Posterior cingulate gyrus (tissue), 11 donors: ENCODE data around the gene ABAT.
A peak's percentile ranks its signal among the peaks of the same experiment; 100 is the strongest.
"Not testable (repeated sequence)": the region's sequence is repeated elsewhere in the genome, so short reads cannot be mapped to it uniquely, and the experiment has no call there.

Source experiments
- DNase-seq, 10 donors: peaks; one replicate each; pipeline versions ENCODE4 v3.0.0 to v3.0.0-alpha.2; 2020 to 2021; ENCODE audit warnings: mixed read lengths in 3 of 10
- intact Hi-C: fragments of 100-400 bp; cut with DNase I; formaldehyde crosslinking; loops from one replicate; pipeline ENCODE4 v1.15.1; 2023

The ABAT gene

GRCh38 chr16:8798535-8799157 lies 124.2 kb downstream of the ABAT start:
- no peak for DNase-seq
- intact Hi-C loops, result loop anchor here (5.0 kb wide), 3 partner anchors 64 to 126 kb away; partner anchors contain the start of genes ABAT and LITAFD

DNA sequence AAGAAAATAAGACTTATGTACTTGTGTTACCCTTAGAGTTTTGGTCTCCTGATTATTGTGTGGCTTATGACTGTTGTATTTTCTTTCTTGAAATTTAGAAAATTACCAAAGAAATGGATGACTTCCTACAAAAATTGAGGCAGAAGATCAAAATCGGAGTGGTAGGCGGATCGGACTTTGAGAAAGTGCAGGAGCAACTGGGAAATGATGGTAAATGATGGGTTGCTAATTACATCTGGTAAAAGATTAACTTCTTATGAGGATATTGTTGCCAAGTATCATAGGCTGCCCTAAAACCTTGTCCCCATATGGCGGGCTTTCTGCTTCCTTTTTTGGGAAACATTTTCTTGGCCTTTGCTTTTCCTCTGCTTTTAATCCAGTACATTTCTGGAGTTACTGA lies 127.3 kb downstream of the ABAT start:
- intact Hi-C loops, result no loop called here
- no peak for DNase-seq

- peak in 1 of 10 donors; percentile 55 for DNase-seq
- intact Hi-C loops, result not testable (repeated sequence)
Observed at GRCh38 chr16:8803733-8804132, 129.3 kb downstream of the ABAT start.

- DNase-seq, result no peak
- intact Hi-C loops, result no loop called here
Observed at GRCh38 chr16:8804313-8804712, 129.9 kb downstream of the ABAT start.

DNA sequence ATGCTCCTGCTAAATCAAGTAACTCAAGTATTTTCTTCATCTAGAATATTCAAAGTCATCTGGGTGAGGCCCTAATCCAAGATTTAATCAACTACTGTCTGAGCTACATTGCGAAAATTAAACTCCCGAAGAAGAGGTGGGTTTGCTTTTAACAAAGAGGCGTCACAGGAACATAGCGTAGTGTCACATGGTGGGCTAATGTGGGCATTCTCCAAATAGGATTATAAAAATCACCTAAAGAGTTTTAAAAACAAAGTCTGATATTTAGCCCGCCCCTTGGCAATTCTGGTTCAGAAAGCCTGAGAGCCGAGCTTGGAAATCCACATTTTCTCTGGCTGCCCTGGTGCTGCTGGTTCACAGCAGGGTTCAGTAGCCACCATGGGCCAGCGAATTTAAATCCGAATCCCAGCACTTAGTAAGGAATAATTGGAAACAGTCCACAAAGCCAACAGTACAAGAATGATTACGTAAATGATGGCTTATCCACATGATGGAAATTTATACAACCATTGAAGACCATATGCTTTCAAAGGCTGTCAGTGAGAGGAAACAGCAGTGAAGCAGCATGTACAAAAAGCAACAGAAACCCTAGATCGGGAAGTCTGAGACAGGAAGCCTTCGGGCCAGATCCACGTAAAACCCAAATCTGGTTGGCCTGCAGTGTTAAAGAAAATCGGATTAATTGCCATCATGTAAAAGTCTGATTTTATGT lies 132.0 kb downstream of the ABAT start:
- intact Hi-C loops, result no loop called here
- DNase-seq, result no peak

DNA sequence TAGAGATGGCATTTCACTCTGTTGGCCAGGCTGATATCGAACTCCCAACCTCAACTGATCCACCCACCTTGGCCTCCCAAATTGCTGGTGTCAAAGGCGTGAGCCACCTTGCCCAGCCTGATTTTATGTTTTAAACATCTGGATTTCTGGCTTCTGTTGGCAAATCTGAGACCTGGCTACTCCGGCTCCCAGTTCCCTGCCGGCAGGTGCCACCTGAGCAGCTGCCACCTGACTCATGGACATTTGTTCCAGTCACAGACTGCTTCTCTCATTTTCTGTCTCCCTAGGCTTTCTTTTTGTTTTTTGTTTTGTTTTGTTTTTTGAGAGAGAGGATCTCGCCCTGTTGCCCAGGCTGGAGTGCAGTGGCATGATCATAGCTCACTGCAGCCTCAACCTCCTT lies 132.8 kb downstream of the ABAT start:
- DNase-seq, result no peak
- intact Hi-C loops, result no loop called here

GRCh38 chr16:8808009-8808408 lies 133.6 kb downstream of the ABAT start:
- no peak for DNase-seq
- intact Hi-C loops, result no loop called here

DNA sequence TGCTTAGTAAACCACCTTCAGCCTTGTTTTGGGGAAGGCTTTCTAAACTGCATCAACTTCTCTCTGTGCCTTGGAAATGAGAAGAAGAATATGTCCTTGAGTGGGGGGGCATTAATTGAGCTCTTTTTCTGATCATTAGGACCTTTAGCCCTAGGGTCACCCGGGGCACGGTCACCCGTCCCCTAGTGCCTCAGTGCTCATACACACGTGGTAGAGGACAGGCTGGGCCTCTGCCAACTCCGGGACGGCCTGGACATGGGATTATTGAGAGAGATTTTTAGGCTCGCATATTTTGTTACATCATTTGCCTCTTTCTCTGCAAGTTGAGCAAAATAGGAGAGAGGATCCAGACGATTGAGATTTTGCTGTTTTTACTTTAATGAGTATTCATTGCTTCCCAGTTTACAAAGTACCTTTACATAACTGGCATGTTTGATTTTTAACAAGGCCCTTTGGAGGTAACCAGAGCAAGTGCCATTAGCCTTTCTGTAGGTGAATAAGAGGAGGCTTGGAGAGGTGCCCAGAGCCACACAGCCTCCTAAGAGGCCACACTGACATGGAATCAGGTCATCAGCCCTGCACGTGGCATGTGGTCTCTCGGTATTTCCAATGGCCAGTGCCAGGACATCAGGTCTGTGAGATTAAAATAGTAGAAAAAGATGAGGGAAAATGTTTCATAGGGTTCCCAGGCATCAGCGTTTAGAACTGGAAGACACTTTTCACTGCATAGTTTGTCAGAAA lies 134.4 kb downstream of the ABAT start:
- DNase-seq, result no peak
- intact Hi-C loops, result no loop called here

GRCh38 chr16:8812162-8812843 lies 137.9 kb downstream of the ABAT start:
- no peak for DNase-seq
- intact Hi-C loops, result no loop called here

DNA sequence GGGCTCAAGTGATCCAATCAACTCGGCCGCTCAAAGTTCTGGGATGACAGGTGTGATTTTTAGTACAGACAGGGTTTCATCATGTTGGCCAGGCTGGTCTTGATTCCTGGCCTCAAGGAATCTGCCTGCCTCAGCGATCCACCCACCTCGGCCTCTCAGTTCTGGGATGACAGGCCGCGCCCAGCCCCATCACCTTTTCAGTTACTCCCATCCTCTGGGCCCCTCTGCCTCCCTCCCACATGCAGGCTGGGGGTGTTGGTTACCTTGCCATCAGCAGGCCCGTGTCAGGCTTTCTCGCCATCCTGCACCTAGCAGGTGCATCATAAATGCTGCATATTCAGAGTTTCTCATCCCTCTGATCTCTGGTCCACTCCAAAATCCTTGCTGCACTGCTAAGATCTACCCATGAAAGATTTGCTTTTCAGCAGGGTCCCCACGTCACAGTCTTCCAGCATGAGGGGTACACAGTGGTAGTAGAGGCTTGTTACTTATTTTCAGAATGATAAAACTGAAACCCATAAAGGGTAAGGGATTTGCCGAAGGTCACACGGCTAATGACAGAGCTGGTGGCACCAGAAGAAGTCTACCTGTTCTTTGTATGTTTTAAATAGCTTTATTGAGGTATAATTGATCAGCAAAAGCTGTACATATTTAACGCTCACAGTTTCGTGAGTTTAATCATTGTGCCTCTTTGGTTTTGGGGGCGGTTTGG lies 139.8 kb downstream of the ABAT start:
- no peak for DNase-seq
- intact Hi-C loops, result no loop called here

DNA sequence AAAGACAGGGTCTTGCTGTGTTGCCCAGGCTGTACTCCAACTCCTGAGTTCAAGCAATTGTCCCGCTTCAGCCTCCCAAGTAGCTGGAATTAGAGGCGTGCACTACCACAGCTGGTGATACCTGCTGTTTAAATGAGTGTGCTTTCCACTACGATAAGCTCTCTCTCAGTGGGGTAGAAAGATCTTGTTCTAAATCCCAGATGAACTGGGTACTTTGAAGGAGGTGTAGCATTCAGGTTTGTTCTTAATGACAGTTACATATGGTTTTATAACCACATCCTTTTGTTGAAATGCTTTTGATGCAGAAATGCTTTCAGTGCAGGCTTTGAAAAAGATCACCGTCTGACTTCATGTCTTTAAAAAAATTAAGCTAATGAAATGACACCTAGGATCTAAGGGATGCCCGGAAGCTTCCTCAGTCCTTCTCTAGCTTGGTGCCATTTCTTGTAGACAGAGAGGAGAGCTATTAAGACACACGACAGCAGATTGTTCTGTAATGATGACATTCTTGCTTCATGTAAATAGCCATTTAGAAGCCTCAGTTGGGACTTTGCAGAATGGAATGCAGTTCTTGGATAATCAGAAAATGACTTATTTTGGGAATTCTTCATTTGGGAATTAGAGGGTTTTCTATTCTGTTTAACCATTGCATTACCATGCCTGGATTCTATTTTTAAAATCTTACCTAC lies 142.7 kb downstream of the ABAT start:
- intact Hi-C loops, result no loop called here
- no peak for DNase-seq

DNA sequence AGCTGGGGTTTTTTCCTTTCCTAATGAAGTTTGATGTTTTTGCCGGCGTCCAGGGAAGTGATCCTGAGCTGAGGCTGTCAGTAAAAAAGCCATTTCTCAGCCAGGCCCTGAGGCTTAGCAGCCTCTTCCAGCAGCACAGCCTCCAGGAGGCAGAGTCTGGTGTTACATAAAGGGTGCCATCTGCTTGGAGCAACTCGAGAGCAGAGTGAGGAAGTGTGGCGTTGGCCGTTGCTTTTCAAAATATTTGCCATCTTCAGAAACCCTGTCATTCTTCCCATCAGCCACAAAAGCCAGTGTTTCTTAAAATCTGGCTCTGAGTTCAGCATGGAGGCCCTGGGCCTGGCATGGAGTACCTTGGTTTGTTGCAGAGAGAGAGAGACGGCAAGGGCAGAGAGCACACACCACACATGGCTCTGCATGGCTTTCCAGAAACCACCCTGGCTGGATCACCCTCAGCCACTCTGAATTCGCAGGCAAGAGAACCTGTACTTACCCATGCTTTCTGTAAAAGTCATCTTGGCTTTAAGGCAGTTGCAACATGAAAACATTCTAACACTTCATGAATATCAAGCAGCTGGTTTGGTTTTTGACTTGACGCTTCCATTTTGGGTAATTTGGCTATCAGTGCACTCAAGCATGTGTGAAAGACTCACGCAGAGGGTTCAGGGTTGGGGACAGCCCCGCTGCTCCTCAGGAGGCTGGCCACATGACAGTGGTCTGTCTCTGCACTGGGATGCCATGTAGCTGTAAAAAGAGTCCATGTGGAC lies 144.3 kb downstream of the ABAT start:
- DNase-seq, result peak in 2 of 10 donors; percentile 3 to 81
- intact Hi-C loops, result no loop called here

DNA sequence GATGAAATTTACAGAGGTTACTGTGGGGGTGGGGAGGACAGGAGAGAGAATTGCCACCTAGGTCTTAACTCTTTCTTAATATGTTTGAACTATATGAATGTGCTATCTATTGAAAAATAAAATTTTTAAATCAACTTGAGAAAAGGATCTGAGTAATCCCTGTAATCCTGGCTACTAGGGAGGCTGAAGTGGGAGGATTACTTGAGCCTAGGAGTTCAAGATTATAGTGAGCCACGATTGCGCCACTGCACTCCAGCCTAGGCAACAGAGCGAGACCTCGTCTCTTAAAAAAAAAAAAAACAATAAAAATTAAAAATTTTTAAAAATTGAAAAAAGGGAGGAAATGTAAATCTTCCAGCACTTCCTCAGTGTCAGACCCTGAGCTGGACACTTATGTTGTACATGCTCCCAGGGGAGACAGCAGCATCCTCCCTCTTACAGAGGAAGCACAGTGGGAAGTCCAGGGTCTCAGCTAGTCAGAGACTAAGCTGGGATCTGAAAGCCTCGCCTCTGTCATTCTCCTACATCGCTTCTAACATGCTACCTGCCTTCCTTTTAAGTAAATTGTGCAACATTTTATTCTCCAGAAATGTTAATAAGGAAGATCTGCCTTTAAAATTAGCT lies 145.1 kb downstream of the ABAT start:
- intact Hi-C loops, result no loop called here
- no peak for DNase-seq

DNA sequence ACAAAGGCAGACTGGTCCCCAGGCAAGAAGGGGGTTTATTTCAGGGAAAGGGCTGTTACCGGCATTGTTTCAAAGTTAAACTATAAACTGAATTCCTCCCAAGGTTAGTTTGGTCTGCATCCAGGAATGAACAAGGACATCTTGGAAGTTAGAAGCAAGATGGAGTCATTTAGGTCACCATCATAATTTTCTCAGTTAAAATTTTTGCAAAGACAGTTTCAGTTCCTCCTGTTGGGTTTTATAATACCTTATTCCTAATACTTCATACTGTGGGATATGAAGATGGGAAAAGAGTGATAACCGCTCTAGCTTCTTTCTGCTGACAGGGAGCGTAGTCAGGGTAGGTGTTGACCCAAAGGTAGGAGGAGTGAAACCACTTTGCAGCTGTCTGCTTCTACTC lies 148.0 kb downstream of the ABAT start:
- intact Hi-C loops, result no loop called here

DNA sequence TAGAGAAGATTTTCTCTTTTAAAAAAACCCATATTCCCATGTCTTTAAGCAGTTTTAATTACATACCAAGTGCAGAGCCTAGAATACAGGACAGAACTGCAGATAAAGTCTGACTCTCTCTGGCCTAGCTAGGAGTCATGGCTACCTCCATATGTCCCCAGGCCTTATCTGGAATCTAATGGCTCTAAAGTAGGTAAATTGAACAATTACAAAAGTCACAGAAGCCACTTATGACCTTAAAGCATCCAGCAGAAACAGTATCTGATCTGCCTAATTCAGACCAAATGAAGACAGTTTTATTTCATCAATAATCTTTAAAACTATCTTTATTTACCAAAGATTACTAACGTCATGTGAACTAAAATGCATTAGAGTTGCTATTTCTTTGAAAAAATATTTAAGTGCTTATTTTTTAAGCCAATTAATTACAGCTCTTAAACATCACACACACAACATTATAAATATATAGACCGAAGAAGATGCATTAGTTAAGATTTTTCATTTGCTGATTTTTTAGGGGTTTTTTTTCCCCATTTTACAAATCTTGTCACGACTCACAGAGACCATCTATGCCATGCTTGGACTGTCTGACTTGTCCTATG lies 152.0 kb downstream of the ABAT start:
- intact Hi-C loops, result no loop called here
- no peak for DNase-seq

More for the DNA sequence above, 148.0 kb downstream of the ABAT start:
- no peak for DNase-seq

DNA sequence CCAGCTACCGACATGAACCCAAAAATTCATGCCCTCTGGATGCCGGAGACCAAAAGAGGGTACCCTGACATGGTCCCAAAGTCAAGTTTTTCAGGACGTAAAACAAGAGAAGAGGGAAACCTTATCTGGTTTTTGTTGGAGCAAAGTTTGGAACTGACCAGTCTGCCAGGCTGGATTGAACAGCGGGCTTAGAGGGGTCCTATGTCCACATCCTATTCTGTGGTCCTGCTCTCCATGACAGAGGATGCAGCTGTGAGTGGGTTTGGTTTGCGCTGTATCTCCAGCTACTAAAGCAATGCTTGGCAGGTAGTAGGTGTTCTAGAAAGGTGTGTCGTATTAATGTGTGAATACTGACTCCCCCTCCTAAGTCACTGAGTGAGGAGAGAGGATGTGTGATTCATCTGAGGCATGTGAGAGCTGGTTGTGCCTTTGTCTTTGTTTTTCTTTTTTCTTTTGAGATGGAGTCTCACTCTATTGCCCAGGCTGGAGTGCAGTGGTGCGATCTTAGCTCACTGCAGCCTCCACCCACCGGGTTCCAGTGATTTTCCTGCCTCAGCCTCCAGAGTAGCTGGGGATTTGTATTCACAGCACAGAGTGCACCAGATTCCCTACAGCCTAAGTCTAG lies 154.2 kb downstream of the ABAT start:
- intact Hi-C loops, result no loop called here
- DNase-seq, result no peak

GRCh38 chr16:8831450-8831849 lies 157.0 kb downstream of the ABAT start:
- DNase-seq, result no peak
- intact Hi-C loops, result no loop called here
